Activated naive CD4-positive, alpha-beta T cell treated with anti-CD3 and anti-CD28 coated beads for 36 hours (primary cell): Measurements from ENCODE around the gene STT3A. TPM values are rescaled to one million over a fixed set of nuclear protein-coding genes. Genes with fewer than 3 reads are reported as not detected.
"Not testable (repeated sequence)": the region's sequence is repeated elsewhere in the genome, so short reads cannot be mapped to it uniquely, and the experiment has no call there.

Experiments used
- CTCF ChIA-PET: fragments of 350-600 bp; sonication (Branson Sonifier 250); formaldehyde crosslinking; loops from one replicate; lab custom pipeline; 2021; ENCODE audit warnings: antibody characterized with exemption; lab: Charles Lee
- DNase-seq: peaks from one replicate; pipeline ENCODE4 v3.0.0-alpha.2; 2020
- H3K27ac Mint-ChIP-seq: one replicate; pipeline ENCODE4 v1.8.0; 2021; ENCODE audit warnings: mild to moderate bottlenecking, mixed read lengths
- H3K27me3 Mint-ChIP-seq: one replicate; pipeline ENCODE4 v1.8.0; 2021; ENCODE audit warnings: low read depth, mixed read lengths
- H3K36me3 Mint-ChIP-seq: one replicate; pipeline ENCODE4 v1.8.0; 2021; ENCODE audit warnings: low read depth, mixed read lengths
- H3K4me1 Mint-ChIP-seq: one replicate; pipeline ENCODE4 v1.8.0; 2021; ENCODE audit warnings: low read depth, mixed read lengths
- H3K4me3 Mint-ChIP-seq: one replicate; pipeline ENCODE4 v1.8.0; 2021; ENCODE audit warnings: mild to moderate bottlenecking, moderate library complexity, mixed read lengths
- H3K9me3 Mint-ChIP-seq: one replicate; pipeline ENCODE4 v1.8.0; 2021; ENCODE audit warnings: mixed read lengths
- intact Hi-C: fragments of 100-400 bp; cut with micrococcal nuclease; formaldehyde crosslinking; loops from one replicate; pipeline ENCODE4 v1.15.1; 2023
- total RNA-seq, 2 experiments: library from RNA; stranded (reverse); gene quantifications; one replicate each; pipeline ENCODE4 v1.2.3, GENCODE V29; 2021

STT3A gene
- total RNA-seq, 2 experiments from 2014 or later: 111 to 113 TPM

GRCh38 chr11:125568970-125569914 lies 23.4 kb upstream of the STT3A start, which contains the start of gene EI24:
Gene EI24, plus strand, starts transcription at chr11:125569477. Its CDS starts 3,051 bp downstream, at chr11:125572528.
- Mint-ChIP-seq H3K27ac (peak within 1 kb of the TSS; percentile 92), H3K27me3 (no peaks in the 10 kb centered on the region), H3K4me3 (peak within 1 kb of the TSS; percentile 94), H3K9me3 (no peaks in the 10 kb centered on the region), H3K4me1 (peaks cover 32% of the 10 kb centered on the region), H3K36me3 (peaks cover 21% of the 10 kb centered on the region)
- CTCF ChIA-PET: interaction anchor here (0.8 to 3.3 kb wide), 6 partner anchors 23 to 116 kb away, joined by 3 to 22 read pairs (median 4); partner anchors contain the start of genes CHEK1 and STT3A
- DNase-seq: peak; percentile 91
- intact Hi-C loops: loop anchor here (1.0 to 5.0 kb wide), 6 partner anchors 23 to 617 kb away; partner anchors contain the start of genes CCDC15, CHEK1, STT3A and TMEM218

DNA sequence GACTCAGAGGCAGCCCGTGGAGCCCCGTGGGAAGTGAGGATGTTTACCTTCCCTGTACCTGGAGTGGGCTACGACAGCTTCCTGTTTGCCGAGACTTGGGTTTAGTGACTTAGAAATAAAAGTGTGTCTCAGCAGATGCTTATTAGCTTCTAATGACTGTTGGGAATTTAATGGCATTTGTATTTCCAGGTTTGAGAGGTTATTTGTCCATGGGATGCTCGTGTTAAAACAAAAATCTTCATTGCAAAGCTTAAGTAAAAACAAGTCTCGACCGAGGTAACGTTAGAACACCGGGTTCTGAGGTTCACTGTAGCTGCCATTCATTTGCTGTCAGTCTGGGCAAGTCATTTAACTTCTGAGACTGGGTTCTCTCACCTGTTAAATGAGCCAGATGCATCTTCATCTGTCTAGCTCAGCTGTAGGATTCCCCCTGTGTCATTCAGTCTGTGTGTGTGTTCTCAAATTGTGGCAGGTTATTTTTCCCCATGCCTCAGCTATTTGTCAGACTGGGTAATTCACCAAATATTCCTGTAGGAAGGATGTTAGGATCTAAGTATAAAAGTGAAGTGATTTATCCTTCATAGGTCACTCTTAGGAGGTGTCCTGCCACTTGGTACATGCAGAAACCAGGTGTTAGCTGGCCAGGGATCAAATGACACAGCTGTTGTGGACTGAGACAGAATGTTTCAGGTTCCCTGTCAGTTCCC lies 22.6 kb upstream of the STT3A start:
- Mint-ChIP-seq H3K4me1 (peaks cover 32% of the 10 kb centered on the region), H3K27me3 (no peaks in the 10 kb centered on the region), H3K9me3 (no peaks in the 10 kb centered on the region), H3K27ac (peak overlapping the region; percentile 92), H3K36me3 (peaks cover 23% of the 10 kb centered on the region), H3K4me3 (peak overlapping the region; percentile 94)
- CTCF ChIA-PET: interaction anchor here (0.8 to 3.3 kb wide), 4 partner anchors 22 to 117 kb away, joined by 3 to 22 read pairs (median 4); partner anchors contain the start of genes CHEK1 and STT3A
- peak; percentile 67 for DNase-seq
- intact Hi-C loops: loop anchor here (1.0 to 5.0 kb wide), 9 partner anchors 22 to 618 kb away; partner anchors contain the start of genes CCDC15, CHEK1, HYLS1 and STT3A

DNA sequence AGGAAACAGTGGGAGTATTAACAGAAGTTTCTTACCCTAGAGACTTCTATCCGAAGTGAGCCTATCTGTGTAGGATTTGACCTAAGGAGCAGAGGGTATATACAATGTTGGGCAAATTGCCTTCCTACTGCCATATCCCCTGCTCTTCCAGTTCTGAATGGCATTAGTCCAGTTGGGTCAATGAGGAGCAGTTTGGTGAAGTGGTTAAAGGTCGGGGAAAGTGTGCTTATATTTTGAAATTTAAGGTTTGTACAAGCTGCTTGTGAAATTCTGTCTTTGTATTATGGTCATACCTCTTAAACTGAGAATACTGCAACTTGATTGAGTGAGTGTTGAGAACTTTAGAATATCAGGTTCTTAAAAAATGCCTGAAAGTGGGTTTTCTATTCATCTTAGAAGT lies 21.7 kb upstream of the STT3A start:
- Mint-ChIP-seq H3K4me1 (peaks cover 34% of the 10 kb centered on the region), H3K36me3 (peaks cover 30% of the 10 kb centered on the region), H3K27ac (peak overlapping the region; percentile 31), H3K9me3 (no peaks in the 10 kb centered on the region), H3K4me3 (peak overlapping the region; percentile 94), H3K27me3 (no peaks in the 10 kb centered on the region)
- intact Hi-C loops: loop anchor here (1.0 to 5.0 kb wide), 3 partner anchors 57 to 316 kb away; partner anchors contain the start of gene HYLS1
- CTCF ChIA-PET: interaction anchor here (0.6 to 3.3 kb wide), 2 partner anchors 21 to 118 kb away, joined by 4 to 22 read pairs; partner anchors contain the start of gene STT3A
- DNase-seq: no peak

DNA sequence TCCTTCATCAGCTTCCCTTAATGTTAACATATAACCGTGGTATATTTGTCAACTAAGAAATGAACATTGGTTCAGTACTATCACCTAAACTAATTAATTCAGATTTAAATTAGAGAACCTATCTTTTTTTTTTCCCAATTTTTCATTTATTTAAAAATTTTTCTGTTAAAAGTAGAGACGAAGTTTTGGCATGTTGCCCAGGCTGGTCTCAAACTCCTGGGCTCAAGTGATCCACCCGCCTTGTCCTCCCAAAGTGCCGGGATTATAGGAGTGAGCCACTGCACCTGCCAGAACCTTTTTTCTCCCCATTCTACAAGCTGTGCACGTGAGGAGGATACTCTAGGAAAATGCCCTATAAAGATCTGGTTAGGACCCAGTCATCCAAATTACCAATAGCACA lies 19.7 kb upstream of the STT3A start:
- Mint-ChIP-seq H3K9me3 (no peaks in the 10 kb centered on the region), H3K27me3 (no peaks in the 10 kb centered on the region), H3K4me3 (no peak overlapping the region), H3K36me3 (peaks cover 42% of the 10 kb centered on the region), H3K27ac (no peak overlapping the region), H3K4me1 (peaks cover 38% of the 10 kb centered on the region)
- intact Hi-C loops: loop anchor here (5.0 kb wide), 1 partner anchor 299 kb away; no protein-coding TSS in a partner anchor
- CTCF ChIA-PET: no interaction called here
- DNase-seq: no peak

DNA sequence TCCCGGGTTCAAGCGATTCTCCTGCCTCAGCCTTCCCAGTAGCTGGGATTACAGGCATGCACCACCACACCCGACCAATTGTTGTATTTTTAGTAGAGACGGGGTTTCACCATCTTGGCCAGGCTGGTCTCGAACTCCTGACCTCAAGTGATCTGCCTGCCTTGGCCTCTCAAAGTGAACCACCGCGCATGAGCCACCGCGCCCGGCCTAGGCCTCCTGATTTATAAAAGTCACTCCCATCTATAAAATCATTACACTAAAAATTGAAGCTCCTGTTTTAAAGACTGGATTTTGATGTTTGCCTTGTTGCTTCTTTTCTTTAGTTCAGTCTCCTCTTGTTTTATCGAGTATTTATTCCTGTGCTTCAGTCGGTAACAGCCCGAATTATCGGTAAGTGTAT lies 15.5 kb upstream of the STT3A start:
- CTCF ChIA-PET, H3K4me3 Mint-ChIP-seq, H3K27ac Mint-ChIP-seq: not testable (repeated sequence)

GRCh38 chr11:125578783-125579182 lies 13.9 kb upstream of the STT3A start:
- CTCF ChIA-PET: no interaction called here
- Mint-ChIP-seq H3K4me1 (peaks cover 8% of the 10 kb centered on the region), H3K4me3 (no peak overlapping the region), H3K9me3 (no peaks in the 10 kb centered on the region), H3K36me3 (peaks cover 50% of the 10 kb centered on the region), H3K27me3 (no peaks in the 10 kb centered on the region), H3K27ac (no peak overlapping the region)
- intact Hi-C loops: no loop called here
- DNase-seq: no peak

More for the DNA sequence above, 15.5 kb upstream of the STT3A start:
- intact Hi-C loops, H3K27me3 Mint-ChIP-seq, DNase-seq, H3K9me3 Mint-ChIP-seq: not testable (repeated sequence)
- H3K4me1 Mint-ChIP-seq: peaks cover 14% of the 10 kb centered on the region
- peaks cover 48% of the 10 kb centered on the region for H3K36me3 Mint-ChIP-seq

GRCh38 chr11:125579811-125580210 lies 12.8 kb upstream of the STT3A start:
- CTCF ChIA-PET: no interaction called here
- intact Hi-C loops: no loop called here
- H3K4me1 Mint-ChIP-seq: peaks cover 6% of the 10 kb centered on the region
- no peak for DNase-seq
- no peak overlapping the region for H3K4me3 Mint-ChIP-seq
- H3K9me3 Mint-ChIP-seq: no peaks in the 10 kb centered on the region
- H3K36me3 Mint-ChIP-seq: peaks cover 54% of the 10 kb centered on the region
- H3K27ac Mint-ChIP-seq: no peak overlapping the region
- H3K27me3 Mint-ChIP-seq: no peaks in the 10 kb centered on the region

DNA sequence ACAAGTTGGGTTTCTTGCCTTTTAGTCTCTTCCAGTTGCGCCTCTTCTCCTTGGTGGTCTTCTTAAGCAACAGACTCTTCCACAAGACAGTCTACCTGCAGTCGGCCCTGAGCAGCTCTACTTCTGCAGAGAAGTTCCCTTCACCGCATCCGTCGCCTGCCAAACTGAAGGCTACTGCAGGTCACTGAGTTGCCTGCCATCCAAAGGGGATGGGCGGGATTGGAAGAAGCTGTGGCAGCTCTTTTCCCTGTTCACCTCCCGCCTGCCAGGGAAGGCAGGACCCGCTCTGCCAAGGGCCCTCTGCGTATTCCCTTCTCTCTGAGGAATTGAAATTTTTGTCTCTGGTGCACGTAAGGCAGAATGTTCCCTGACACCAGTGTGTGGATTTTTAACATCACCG lies 9.2 kb upstream of the STT3A start:
- CTCF ChIA-PET: no interaction called here
- no peaks in the 10 kb centered on the region for H3K27me3 Mint-ChIP-seq

GRCh38 chr11:125585487-125585886 lies 7.2 kb upstream of the STT3A start:
- CTCF ChIA-PET: no interaction called here
- H3K27ac Mint-ChIP-seq: no peak overlapping the region
- no peaks in the 10 kb centered on the region for H3K9me3 Mint-ChIP-seq
- no peak for DNase-seq
- H3K4me1 Mint-ChIP-seq: peaks cover 10% of the 10 kb centered on the region
- intact Hi-C loops: no loop called here
- no peaks in the 10 kb centered on the region for H3K27me3 Mint-ChIP-seq
- H3K4me3 Mint-ChIP-seq: no peak overlapping the region
- H3K36me3 Mint-ChIP-seq: peaks cover 23% of the 10 kb centered on the region

More for the DNA sequence above, 9.2 kb upstream of the STT3A start:
- DNase-seq: no peak
- intact Hi-C loops: no loop called here
- no peaks in the 10 kb centered on the region for H3K9me3 Mint-ChIP-seq
- no peak overlapping the region for H3K27ac Mint-ChIP-seq
- peaks cover 4% of the 10 kb centered on the region for H3K4me1 Mint-ChIP-seq
- H3K36me3 Mint-ChIP-seq: peaks cover 32% of the 10 kb centered on the region
- H3K4me3 Mint-ChIP-seq: no peak overlapping the region

DNA sequence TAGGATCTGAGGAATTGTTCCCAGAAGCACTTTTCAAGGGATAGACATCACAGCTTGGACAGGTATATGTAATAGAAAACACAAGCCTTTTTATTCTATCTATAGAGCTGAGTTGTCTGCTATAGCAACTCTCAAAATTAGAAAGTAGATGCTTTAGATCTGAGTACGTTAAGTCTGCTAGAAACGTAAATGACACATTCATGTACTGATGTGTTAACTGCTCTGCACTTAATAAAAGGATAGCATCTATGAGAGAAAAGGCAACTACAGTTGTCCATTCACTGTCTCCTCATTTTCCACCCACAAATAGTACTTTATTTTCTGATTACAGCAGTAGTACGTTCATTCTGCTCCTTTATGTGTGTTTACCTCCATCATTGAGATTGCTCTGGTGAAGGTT lies 6.0 kb upstream of the STT3A start:
- Mint-ChIP-seq H3K27me3 (no peaks in the 10 kb centered on the region), H3K27ac (no peak overlapping the region), H3K9me3 (no peaks in the 10 kb centered on the region), H3K36me3 (peaks cover 23% of the 10 kb centered on the region), H3K4me3 (no peak overlapping the region), H3K4me1 (peaks cover 14% of the 10 kb centered on the region)
- no peak for DNase-seq
- intact Hi-C loops: no loop called here
- CTCF ChIA-PET: no interaction called here

DNA sequence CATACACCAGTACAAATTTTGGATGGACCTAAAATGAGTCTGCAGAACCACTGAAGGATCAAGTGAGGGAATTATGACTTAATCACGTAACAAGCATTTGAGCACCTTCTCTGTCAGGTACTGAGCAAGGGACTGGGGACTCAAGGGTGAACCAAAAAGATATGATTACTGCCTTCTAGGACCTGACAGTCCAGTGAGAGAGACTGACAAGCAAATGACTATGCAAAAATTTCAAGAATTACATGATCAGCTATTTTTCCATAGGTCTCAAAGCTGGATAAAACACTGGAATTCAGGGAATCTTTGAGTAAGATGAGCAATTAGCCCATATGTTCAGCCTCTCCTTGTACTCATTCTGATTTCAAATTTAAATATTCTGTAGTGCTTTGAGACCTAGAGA lies 5.2 kb upstream of the STT3A start:
- no peaks in the 10 kb centered on the region for H3K27me3 Mint-ChIP-seq
- intact Hi-C loops: no loop called here
- CTCF ChIA-PET: no interaction called here
- peaks cover 14% of the 10 kb centered on the region for H3K4me1 Mint-ChIP-seq
- H3K36me3 Mint-ChIP-seq: peaks cover 24% of the 10 kb centered on the region
- H3K9me3 Mint-ChIP-seq: no peaks in the 10 kb centered on the region
- no peak overlapping the region for H3K27ac Mint-ChIP-seq
- no peak overlapping the region for H3K4me3 Mint-ChIP-seq
- no peak for DNase-seq

- CTCF ChIA-PET: no interaction called here
- peaks cover 21% of the 10 kb centered on the region for H3K36me3 Mint-ChIP-seq
- intact Hi-C loops: no loop called here
- no peak overlapping the region for H3K4me3 Mint-ChIP-seq
- DNase-seq: no peak
- no peaks in the 10 kb centered on the region for H3K9me3 Mint-ChIP-seq
- H3K27ac Mint-ChIP-seq: peak overlapping the region; percentile 54
- H3K4me1 Mint-ChIP-seq: peaks cover 19% of the 10 kb centered on the region
- no peaks in the 10 kb centered on the region for H3K27me3 Mint-ChIP-seq
Measured at GRCh38 chr11:125588505-125588904, 4.1 kb upstream of the STT3A start.
